T-cell (primary cell): Measurements from ENCODE around the gene FAM72D. TPM values are rescaled to one million over a fixed set of nuclear protein-coding genes. Genes with fewer than 3 reads are reported as not detected.
"Not testable (repeated sequence)": the region's sequence is repeated elsewhere in the genome, so short reads cannot be mapped to it uniquely, and the experiment has no call there.

ENCODE experiments used
- ATAC-seq, 4 experiments: fragments of 200-7000 bp in 3 of 4; fragments of 150-1000 bp in 1 of 4; cut with Tn5 transposase; replicated peaks in 1 of 4; 1 replicate in 3 of 4; 2 replicates in 1 of 4; pipeline ENCODE4 v1.10.0; 2021; ENCODE audit warnings: moderate library complexity in 3 of 4, mild to moderate bottlenecking in 2 of 4, moderate number of reproducible peaks in 1 of 4
- CTCF ChIA-PET, 2 donors: fragments of 300-600 bp; sonication (Branson Sonifier 250); formaldehyde crosslinking; loops; one replicate each; lab custom pipeline; 2022; ENCODE audit warnings: antibody characterized with exemption in 2 of 2; lab: Charles Lee
- POLR2A ChIA-PET, 2 donors: fragments of 300-600 bp; sonication (Branson Sonifier 250); formaldehyde crosslinking; loops; one replicate each; lab custom pipeline; 2022; ENCODE audit warnings: antibody characterized with exemption in 2 of 2; lab: Charles Lee
- DNase-seq, 35 experiments: peaks; one replicate each; pipeline versions ENCODE4 v3.0.0 to v3.0.0-alpha.2; 2013 to 2023
- H3K27ac ChIP-seq: one replicate; pipeline ENCODE4 v1.5.1; 2013; ENCODE audit warnings: low read length
- H3K27me3 ChIP-seq, 2 experiments: replicated peaks in 1 of 2; 1 replicate in 1 of 2; 2 replicates in 1 of 2; pipeline versions ENCODE4 v1.6.1 to v1.7.0; 2013; ENCODE audit warnings: low read length in 1 of 2, mixed read lengths in 1 of 2; ENCODE audit not compliant: control insufficient read depth in 2 of 2, insufficient read depth in 2 of 2; ENCODE audit errors: extremely low read depth in 1 of 2
- H3K36me3 ChIP-seq, 2 donors: 1 replicate in 1 of 2; 2 replicates in 1 of 2; pipeline versions ENCODE4 v1.6.1 to v1.7.0; 2013; ENCODE audit warnings: low read length in 1 of 2; ENCODE audit not compliant: control insufficient read depth in 2 of 2, insufficient read depth in 1 of 2; ENCODE audit errors: extremely low read depth in 1 of 2
- H3K4me1 ChIP-seq, 2 experiments: 1 replicate in 1 of 2; 2 replicates in 1 of 2; pipeline versions ENCODE4 v1.6.1 to v1.7.0; 2013; ENCODE audit warnings: low read length in 2 of 2, mixed read lengths in 1 of 2; ENCODE audit not compliant: insufficient read depth in 2 of 2, control insufficient read depth in 1 of 2; ENCODE audit errors: extremely low read depth in 1 of 2
- H3K4me3 ChIP-seq, 2 donors: 1 replicate in 1 of 2; 2 replicates in 1 of 2; pipeline versions ENCODE4 v1.5.1 to v1.7.0; 2013; ENCODE audit warnings: mild to moderate bottlenecking in 2 of 2, low read length in 1 of 2, moderate library complexity in 1 of 2; ENCODE audit not compliant: control insufficient read depth in 1 of 2; ENCODE audit errors: extremely low read depth in 1 of 2
- H3K9me3 ChIP-seq: 2 replicates; pipeline ENCODE4 v1.7.0; 2013
- H3K27ac Mint-ChIP-seq, 2 donors: one replicate each; pipeline ENCODE4 v1.8.0; 2020 to 2021; ENCODE audit warnings: mild to moderate bottlenecking in 2 of 2, mixed read lengths in 2 of 2
- H3K27me3 Mint-ChIP-seq, 2 donors: one replicate each; pipeline ENCODE4 v1.8.0; 2021 to 2022; ENCODE audit warnings: mixed read lengths in 2 of 2
- H3K36me3 Mint-ChIP-seq: one replicate; pipeline ENCODE4 v1.8.0; 2021; ENCODE audit warnings: mixed read lengths
- H3K4me1 Mint-ChIP-seq, 3 donors: one replicate each; pipeline ENCODE4 v1.8.0; 2020 to 2022; ENCODE audit warnings: mixed read lengths in 3 of 3, mild to moderate bottlenecking in 1 of 3
- H3K4me3 Mint-ChIP-seq, 3 donors: one replicate each; pipeline ENCODE4 v1.8.0; 2020 to 2022; ENCODE audit warnings: mild to moderate bottlenecking in 3 of 3, mixed read lengths in 3 of 3, moderate library complexity in 3 of 3
- H3K9me3 Mint-ChIP-seq, 3 donors: one replicate each; pipeline ENCODE4 v1.8.0; 2020 to 2022; ENCODE audit warnings: mixed read lengths in 3 of 3
- WGBS: methylation state at CpG from one replicate; pipeline ENCODE4 v1.1.5; 2013; ENCODE audit warnings: missing lambda C conversion rate; ENCODE audit not compliant: insufficient coverage; 5-methylcytosine and 5-hydroxymethylcytosine counted together
- total RNA-seq, 35 experiments: library from RNA in 6 of 35; stranded (reverse) in 6 of 35; fragments of 120-200 nt in 1 of 35; gene quantifications; one replicate each; pipeline versions ENCODE4 v1.2.1 to v1.2.4 and lab custom pipeline; 2013 to 2026

The FAM72D gene
- total RNA-seq, 5 donors from 2014 or later (not counting 1 experiment from before 2014, with no cell fraction given): 0.09 TPM; not detected in 4

GRCh38 chr1:145112703-145113102 is 16.9 kb downstream of the FAM72D start:
- H3K4me3 Mint-ChIP-seq, H3K4me1 Mint-ChIP-seq, CTCF ChIA-PET, H3K36me3 Mint-ChIP-seq, H3K36me3 ChIP-seq, DNase-seq, ATAC-seq, H3K4me3 ChIP-seq, H3K27me3 Mint-ChIP-seq, POLR2A ChIA-PET, H3K27me3 ChIP-seq, H3K9me3 Mint-ChIP-seq, H3K27ac Mint-ChIP-seq, H3K4me1 ChIP-seq, H3K27ac ChIP-seq, H3K9me3 ChIP-seq: not testable (repeated sequence)
- no CpG with 5 or more reads among the region's 3 CpGs for WGBS

DNA sequence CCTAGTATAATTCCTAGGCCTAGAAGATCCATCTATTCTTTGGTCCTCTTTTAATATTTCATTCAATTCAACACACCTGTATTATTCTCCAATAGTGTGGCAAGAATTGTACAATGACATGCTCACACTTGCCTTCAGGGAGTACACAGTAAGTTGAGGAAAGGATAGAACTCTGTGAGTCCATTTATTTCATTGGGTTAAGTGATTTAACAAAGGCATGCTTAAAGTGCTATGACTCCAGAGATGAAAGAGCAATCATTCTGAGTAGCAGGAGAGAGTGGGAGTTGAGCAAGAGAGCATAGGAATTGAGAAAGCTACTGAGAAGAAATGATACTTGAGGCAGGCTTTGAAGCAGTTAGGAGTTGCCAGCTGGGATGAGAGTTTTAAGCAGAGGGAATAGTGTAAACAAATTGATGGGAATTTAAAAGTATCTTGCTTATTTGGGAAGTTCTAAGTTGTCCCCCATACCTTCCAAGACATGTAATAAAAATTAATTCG is 18.8 kb downstream of the FAM72D start:
- H3K27me3 ChIP-seq, H3K27ac Mint-ChIP-seq, H3K4me1 ChIP-seq, H3K9me3 Mint-ChIP-seq, DNase-seq, CTCF ChIA-PET, H3K27ac ChIP-seq, ATAC-seq, H3K4me1 Mint-ChIP-seq, H3K4me3 ChIP-seq, POLR2A ChIA-PET, H3K4me3 Mint-ChIP-seq, H3K27me3 Mint-ChIP-seq, H3K36me3 ChIP-seq, H3K9me3 ChIP-seq, H3K36me3 Mint-ChIP-seq: not testable (repeated sequence)
- WGBS: no CpG with 5 or more reads among the region's 1 CpG

GRCh38 chr1:145115587-145116493 is 20.1 kb downstream of the FAM72D start:
- H3K27ac Mint-ChIP-seq, H3K4me3 ChIP-seq, CTCF ChIA-PET, H3K9me3 ChIP-seq, POLR2A ChIA-PET, H3K36me3 Mint-ChIP-seq, H3K27ac ChIP-seq, H3K4me1 ChIP-seq, H3K36me3 ChIP-seq, ATAC-seq, H3K4me3 Mint-ChIP-seq, H3K4me1 Mint-ChIP-seq, DNase-seq, H3K27me3 ChIP-seq, H3K9me3 Mint-ChIP-seq, H3K27me3 Mint-ChIP-seq: not testable (repeated sequence)
- WGBS: no CpG with 5 or more reads among the region's 6 CpGs

DNA sequence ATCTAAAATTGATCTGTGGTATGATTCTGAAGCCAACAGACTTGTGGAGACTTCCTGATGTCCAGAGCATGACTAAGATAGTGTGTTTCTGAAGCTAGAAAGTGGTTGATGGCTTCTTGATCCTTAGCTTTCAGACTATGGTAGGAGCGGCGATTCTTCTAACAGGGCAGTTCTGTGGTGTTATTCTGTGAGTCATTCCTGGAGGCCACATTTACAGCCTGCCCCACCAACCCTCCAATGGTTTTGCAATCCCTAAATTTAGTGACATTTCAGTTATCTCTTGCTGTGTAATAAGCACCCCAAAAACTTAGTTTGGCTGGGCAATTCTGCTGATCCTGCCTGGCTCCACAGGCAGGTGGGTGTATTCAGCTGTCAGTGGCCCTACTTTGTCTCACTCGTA is 24.1 kb downstream of the FAM72D start:
- DNase-seq, H3K27me3 ChIP-seq, H3K4me1 ChIP-seq, H3K27me3 Mint-ChIP-seq, H3K4me3 Mint-ChIP-seq, H3K27ac Mint-ChIP-seq, H3K9me3 Mint-ChIP-seq, H3K27ac ChIP-seq, H3K36me3 ChIP-seq, H3K9me3 ChIP-seq, H3K36me3 Mint-ChIP-seq, H3K4me1 Mint-ChIP-seq, H3K4me3 ChIP-seq, CTCF ChIA-PET, ATAC-seq, POLR2A ChIA-PET: not testable (repeated sequence)
- WGBS: no CpG with 5 or more reads among the region's 3 CpGs

DNA sequence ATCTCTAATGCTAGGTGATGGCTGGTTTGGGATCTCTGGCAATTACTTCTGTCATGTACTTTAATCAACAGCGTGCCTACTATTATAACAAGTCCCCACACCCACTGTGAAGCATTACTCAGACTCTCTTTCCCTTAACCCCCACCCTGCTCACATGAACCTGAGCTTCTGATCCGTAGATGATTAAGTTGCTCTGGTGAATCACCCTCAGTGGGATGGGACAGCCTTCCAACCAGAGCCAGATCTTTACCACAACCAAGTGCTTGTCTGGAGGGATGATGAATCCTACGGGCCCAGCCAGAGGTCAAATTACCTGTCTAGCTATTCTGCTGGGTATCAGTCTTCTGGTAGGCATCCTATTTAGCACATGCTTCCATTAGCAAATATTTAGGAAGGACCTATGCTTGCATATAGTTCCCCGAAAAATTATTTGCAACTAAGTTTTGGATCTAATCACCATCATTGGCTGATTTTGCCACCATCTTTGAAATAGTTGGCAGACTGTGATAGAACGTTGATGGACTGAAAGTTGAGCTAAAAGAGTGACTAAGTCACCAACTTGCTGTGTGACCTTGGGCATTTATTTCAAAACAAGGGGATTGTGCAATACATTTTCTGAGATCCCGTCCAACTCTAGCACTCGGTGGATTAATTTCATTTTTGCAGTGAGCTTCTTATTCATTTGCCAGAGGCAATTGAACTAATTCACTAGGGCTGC is 26.7 kb downstream of the FAM72D start:
- WGBS: no CpG with 5 or more reads among the region's 7 CpGs

GRCh38 chr1:145123062-145123395 is 27.3 kb downstream of the FAM72D start:
- H3K36me3 ChIP-seq, H3K4me3 Mint-ChIP-seq, H3K4me3 ChIP-seq, H3K27me3 Mint-ChIP-seq, H3K4me1 Mint-ChIP-seq, H3K4me1 ChIP-seq, H3K9me3 Mint-ChIP-seq, H3K36me3 Mint-ChIP-seq, CTCF ChIA-PET, H3K27me3 ChIP-seq, H3K27ac Mint-ChIP-seq, DNase-seq, H3K9me3 ChIP-seq, ATAC-seq, H3K27ac ChIP-seq, POLR2A ChIA-PET: not testable (repeated sequence)
- no CpG with 5 or more reads among the region's 1 CpG for WGBS

More for the DNA sequence above, 26.7 kb downstream of the FAM72D start:
- H3K27ac Mint-ChIP-seq, H3K27ac ChIP-seq, ATAC-seq, H3K4me1 ChIP-seq, H3K4me3 Mint-ChIP-seq, CTCF ChIA-PET, H3K36me3 ChIP-seq, POLR2A ChIA-PET, DNase-seq, H3K4me3 ChIP-seq, H3K9me3 ChIP-seq, H3K27me3 Mint-ChIP-seq, H3K27me3 ChIP-seq, H3K4me1 Mint-ChIP-seq, H3K36me3 Mint-ChIP-seq, H3K9me3 Mint-ChIP-seq: not testable (repeated sequence)
